Epithelial cell of esophagus (primary cell): ENCODE results near the gene ARVCF.
"Not testable (repeated sequence)": the region's sequence is repeated elsewhere in the genome, so short reads cannot be mapped to it uniquely, and the experiment has no call there.

Experiments used
- DNase-seq: peaks from one replicate; pipeline ENCODE4 v3.0.0; 2010; ENCODE audit warnings: low read depth
- H3K4me3 ChIP-seq: 2 replicates; pipeline ENCODE4 v1.5.1; 2011; ENCODE audit warnings: mild to moderate bottlenecking, low read length, control low read depth
- TF ChIP-seq, protein P1 (sequence below): IDR thresholded peaks from 2 replicates; pipeline ENCODE4 v1.5.1; 2011; ENCODE audit warnings: low read depth, mild to moderate bottlenecking, low read length, control low read depth, inconsistent platforms; ENCODE audit not compliant: insufficient read depth; ENCODE audit errors: missing control alignments

ARVCF gene

GRCh38 chr22:19937616-19938473 is 78.8 kb downstream of the ARVCF start:
- TF ChIP-seq, protein P1, sequence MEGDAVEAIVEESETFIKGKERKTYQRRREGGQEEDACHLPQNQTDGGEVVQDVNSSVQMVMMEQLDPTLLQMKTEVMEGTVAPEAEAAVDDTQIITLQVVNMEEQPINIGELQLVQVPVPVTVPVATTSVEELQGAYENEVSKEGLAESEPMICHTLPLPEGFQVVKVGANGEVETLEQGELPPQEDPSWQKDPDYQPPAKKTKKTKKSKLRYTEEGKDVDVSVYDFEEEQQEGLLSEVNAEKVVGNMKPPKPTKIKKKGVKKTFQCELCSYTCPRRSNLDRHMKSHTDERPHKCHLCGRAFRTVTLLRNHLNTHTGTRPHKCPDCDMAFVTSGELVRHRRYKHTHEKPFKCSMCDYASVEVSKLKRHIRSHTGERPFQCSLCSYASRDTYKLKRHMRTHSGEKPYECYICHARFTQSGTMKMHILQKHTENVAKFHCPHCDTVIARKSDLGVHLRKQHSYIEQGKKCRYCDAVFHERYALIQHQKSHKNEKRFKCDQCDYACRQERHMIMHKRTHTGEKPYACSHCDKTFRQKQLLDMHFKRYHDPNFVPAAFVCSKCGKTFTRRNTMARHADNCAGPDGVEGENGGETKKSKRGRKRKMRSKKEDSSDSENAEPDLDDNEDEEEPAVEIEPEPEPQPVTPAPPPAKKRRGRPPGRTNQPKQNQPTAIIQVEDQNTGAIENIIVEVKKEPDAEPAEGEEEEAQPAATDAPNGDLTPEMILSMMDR, result no peak
- no peak overlapping the region for H3K4me3 ChIP-seq
- no peak for DNase-seq

DNA sequence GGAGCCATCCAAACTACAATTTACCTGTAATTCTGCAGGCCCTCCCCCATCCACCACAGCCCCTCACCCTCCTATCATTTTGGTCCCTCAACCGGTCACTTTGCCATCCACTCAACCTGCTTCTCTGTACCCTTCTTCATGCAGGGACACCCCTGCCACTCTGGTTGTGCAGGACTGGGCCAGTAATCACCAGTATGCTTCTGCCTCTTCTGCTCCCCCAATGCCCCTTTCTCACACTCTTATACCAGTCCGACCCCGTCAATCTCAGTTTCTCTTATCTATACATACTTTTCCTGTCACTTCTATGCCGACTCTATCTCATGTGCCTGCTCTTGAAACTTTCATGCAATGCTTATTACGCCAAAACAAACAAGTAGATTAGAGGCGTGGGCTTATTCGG is 80.1 kb downstream of the ARVCF start:
- no peak overlapping the region for H3K4me3 ChIP-seq
- TF ChIP-seq, protein P1, result no peak
- DNase-seq, result no peak

DNA sequence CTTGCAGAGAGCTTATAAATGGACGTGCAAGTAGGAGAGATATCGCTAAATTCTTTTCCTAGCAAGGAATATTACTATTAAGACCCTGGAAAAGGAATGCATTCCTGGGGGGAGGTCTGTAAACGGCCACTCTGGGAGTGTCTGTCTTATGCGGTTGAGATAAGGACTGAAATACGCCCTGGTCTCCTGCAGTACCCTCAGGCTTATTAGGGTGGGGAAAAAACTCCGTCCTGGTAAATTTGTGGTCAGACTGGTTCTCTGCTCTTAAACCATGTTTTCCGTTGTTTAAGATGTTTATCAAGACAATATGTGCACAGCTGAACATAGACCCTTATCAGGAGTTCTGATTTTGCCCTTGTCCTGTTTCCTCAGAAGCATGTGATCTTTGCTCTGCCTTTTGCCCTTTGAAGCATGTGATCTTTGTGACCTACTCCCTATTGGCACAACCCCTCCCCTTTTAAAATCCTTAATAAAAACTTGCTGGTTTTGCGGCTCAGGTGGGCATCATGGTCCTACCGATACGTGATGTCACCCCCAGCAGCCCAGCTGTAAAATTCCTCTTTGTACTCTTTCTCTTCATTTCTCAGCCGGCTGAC is 81.4 kb downstream of the ARVCF start:
- not testable (repeated sequence) for DNase-seq, H3K4me3 ChIP-seq

DNA sequence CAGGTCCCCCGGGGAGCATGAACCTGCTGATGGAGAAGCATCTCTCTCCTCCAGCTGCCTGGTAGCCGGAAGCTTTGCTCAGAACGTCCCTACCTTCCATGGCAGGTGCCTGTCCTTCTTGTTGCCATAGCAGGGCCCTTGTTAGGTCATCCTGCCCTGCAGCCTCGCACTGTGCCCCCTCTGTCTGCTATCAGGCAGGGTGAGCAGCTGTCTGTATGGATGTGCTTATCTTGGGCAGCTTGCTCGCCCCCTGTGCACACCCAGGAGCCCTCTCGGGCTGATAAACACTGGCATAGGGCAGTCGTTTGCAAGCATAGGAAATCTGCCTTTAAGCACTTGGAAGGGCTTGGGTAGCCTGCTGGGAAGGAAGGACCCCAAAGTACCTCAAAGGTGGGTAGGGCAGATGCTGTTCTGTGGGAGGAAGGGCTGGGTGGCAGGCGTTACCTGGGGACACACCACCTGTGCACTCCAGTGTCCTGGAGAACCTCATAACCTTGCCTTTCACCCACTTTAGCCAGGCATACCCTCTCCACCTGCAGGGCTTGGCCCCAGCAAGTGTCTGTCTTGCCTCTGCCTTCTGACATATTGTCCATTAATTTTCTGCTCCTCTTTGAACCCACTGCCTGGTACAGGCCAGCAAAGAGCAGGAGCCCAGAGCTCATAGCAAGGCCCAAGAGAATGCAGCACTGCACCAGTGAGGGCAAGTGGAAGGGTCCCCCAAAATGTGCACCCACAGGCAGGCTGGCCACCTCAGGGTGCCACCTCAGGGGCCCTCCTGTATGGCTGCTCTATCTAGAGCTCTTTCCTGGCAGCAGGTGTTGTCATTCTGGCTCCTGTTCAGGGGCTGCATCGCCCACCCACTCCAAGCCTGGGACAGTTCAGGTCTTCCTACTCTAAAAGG is 83.0 kb downstream of the ARVCF start:
- TF ChIP-seq, protein P1, result no peak
- no peak for DNase-seq
- H3K4me3 ChIP-seq, result no peak overlapping the region

- no peak for DNase-seq
- TF ChIP-seq, protein P1, result no peak
- no peak overlapping the region for H3K4me3 ChIP-seq
Observed at GRCh38 chr22:19932367-19933206, 84.0 kb downstream of the ARVCF start.

GRCh38 chr22:19931514-19931913 is 85.1 kb downstream of the ARVCF start:
- TF ChIP-seq, protein P1, result no peak
- no peak for DNase-seq
- no peak overlapping the region for H3K4me3 ChIP-seq
